ENCODE results near the gene PPP1R3E. TPM values are rescaled to one million over a fixed set of nuclear protein-coding genes. Genes with fewer than 3 reads are reported as not detected.

Gene PPP1R3E
- total RNA-seq, 1 donor from 2014 or later: 8.9 TPM

DNA sequence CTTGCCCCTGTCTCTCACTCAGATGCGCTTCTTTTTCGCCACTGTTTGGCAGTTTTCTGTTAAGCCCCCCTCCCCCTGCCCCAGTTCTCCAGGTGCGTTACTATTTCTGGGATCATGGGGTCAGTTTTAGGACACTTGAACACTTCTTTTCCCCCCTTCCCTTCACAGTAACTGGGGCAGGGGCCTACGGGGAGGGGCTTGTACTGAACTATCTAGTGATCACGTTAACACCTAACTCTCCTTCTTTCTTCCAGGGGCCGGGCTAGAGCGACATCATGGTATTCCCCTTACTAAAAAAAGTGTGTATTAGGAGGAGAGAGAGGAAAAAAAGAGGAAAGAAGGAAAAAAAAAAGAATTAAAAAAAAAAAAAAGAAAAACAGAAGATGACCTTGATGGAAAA, 22.3 kb upstream of the PPP1R3E start:
- TF ChIP-seq, protein P1, sequence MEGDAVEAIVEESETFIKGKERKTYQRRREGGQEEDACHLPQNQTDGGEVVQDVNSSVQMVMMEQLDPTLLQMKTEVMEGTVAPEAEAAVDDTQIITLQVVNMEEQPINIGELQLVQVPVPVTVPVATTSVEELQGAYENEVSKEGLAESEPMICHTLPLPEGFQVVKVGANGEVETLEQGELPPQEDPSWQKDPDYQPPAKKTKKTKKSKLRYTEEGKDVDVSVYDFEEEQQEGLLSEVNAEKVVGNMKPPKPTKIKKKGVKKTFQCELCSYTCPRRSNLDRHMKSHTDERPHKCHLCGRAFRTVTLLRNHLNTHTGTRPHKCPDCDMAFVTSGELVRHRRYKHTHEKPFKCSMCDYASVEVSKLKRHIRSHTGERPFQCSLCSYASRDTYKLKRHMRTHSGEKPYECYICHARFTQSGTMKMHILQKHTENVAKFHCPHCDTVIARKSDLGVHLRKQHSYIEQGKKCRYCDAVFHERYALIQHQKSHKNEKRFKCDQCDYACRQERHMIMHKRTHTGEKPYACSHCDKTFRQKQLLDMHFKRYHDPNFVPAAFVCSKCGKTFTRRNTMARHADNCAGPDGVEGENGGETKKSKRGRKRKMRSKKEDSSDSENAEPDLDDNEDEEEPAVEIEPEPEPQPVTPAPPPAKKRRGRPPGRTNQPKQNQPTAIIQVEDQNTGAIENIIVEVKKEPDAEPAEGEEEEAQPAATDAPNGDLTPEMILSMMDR (IDR thresholded peaks at IDR 0.05; ENCODE audit: unreplicated experiment): no peak
- Mint-ChIP-seq H3K27me3 (no peaks in the 10 kb centered on the region), H3K9me3 (ENCODE audit: low read depth) (no peaks in the 10 kb centered on the region), H3K36me3 (ENCODE audit: insufficient read depth) (peaks cover 19% of the 10 kb centered on the region), H3K4me1 (ENCODE audit: low read depth) (peaks cover 21% of the 10 kb centered on the region), H3K27ac (peak overlapping the region; percentile 62), H3K4me3 (ENCODE audit: low read depth) (no peak overlapping the region)
- no peak for DNase-seq (ENCODE audit: low spot score, unreplicated experiment)

DNA sequence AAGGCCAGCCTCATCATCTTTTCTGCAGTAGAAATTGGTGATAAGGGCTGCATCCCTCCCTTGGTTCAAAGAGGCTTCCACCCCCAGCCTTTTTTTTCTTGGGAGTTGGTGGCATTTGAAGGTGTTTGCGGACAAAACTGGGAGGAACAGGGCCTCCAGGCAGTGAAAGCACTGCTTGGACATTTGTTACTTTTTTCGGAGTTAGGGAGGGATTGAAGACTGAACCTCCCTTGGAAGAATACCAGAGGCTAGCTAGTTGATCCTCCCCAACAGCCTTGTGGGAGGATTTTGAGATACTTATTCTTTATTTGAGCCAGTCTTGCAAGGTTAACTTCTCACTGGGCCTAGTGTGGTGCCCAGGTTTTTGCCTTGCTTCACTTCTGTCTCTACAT, 21.8 kb upstream of the PPP1R3E start:
- Mint-ChIP-seq H3K4me1 (ENCODE audit: low read depth) (peaks cover 21% of the 10 kb centered on the region), H3K4me3 (ENCODE audit: low read depth) (no peak overlapping the region), H3K27me3 (no peaks in the 10 kb centered on the region), H3K9me3 (ENCODE audit: low read depth) (no peaks in the 10 kb centered on the region), H3K27ac (peak overlapping the region; percentile 37), H3K36me3 (ENCODE audit: insufficient read depth) (peaks cover 23% of the 10 kb centered on the region)
- no peak for DNase-seq (ENCODE audit: low spot score, unreplicated experiment)
- TF ChIP-seq, protein P1 (IDR thresholded peaks at IDR 0.05; ENCODE audit: unreplicated experiment): no peak

GRCh38 chr14:23323838-23324454, 21.3 kb upstream of the PPP1R3E start:
- H3K4me1 Mint-ChIP-seq (ENCODE audit: low read depth): peaks cover 21% of the 10 kb centered on the region
- no peaks in the 10 kb centered on the region for H3K9me3 Mint-ChIP-seq (ENCODE audit: low read depth)
- TF ChIP-seq, protein P1 (IDR thresholded peaks at IDR 0.05; ENCODE audit: unreplicated experiment): no peak
- no peaks in the 10 kb centered on the region for H3K27me3 Mint-ChIP-seq
- peaks cover 23% of the 10 kb centered on the region for H3K36me3 Mint-ChIP-seq (ENCODE audit: insufficient read depth)
- no peak overlapping the region for H3K27ac Mint-ChIP-seq
- H3K4me3 Mint-ChIP-seq (ENCODE audit: low read depth): no peak overlapping the region
- no peak for DNase-seq (ENCODE audit: low spot score, unreplicated experiment)

DNA sequence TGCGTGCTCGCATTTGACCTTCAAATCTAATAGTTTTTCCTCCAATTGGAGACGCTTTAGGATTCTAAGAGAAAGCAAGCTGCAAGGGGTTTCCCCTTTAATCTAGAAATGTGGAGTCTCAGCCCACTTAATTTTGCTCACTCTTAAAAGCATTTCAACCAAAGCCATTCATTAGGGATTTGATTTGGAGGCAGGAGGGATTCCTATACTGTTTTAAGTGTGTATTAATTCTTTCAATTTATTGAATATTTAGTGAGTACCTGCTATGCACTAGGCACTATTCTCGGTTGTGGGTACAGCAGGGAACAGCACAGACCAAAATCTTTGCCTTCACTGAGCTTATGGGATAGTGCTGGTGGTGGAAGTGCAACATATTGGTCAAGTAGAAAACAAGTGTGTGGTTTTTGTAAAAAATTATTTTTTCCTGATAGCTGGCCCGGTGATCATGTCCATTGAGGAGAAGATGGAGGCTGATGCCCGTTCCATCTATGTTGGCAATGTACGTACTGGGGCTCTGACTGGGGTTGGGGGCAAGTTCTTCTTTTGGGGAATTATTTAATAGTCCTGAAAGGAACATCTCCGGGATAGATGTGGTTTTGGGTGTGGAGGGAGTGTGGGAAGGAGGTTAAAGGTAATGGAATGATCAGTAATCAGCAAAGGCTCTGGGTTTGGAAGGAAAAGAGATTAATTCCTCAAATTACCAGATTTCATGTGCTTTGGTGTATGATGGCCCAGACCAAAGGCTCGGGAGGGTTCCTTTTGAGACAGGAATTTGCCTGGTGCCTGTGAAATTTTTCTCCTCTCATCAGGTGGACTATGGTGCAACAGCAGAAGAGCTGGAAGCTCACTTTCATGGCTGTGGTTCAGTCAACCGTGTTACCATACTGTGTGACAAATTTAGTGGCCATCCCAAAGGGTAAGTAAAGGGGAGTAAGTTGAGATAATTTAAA, 20.2 kb upstream of the PPP1R3E start:
- no peak for DNase-seq (ENCODE audit: low spot score, unreplicated experiment)
- H3K4me1 Mint-ChIP-seq (ENCODE audit: low read depth): peaks cover 21% of the 10 kb centered on the region
- H3K9me3 Mint-ChIP-seq (ENCODE audit: low read depth): no peaks in the 10 kb centered on the region
- H3K4me3 Mint-ChIP-seq (ENCODE audit: low read depth): peak overlapping the region; percentile 98
- H3K36me3 Mint-ChIP-seq (ENCODE audit: insufficient read depth): peaks cover 23% of the 10 kb centered on the region
- TF ChIP-seq, protein P1 (IDR thresholded peaks at IDR 0.05; ENCODE audit: unreplicated experiment): no peak
- no peaks in the 10 kb centered on the region for H3K27me3 Mint-ChIP-seq
- H3K27ac Mint-ChIP-seq: peak overlapping the region; percentile 99
